ENCODE data around the gene STUM. TPM values are rescaled to one million over a fixed set of nuclear protein-coding genes. Genes with fewer than 3 reads are reported as not detected.

The STUM gene
- total and polyA plus RNA-seq, 2 experiments from 2014 or later = 0.23 to 1.3 TPM

DNA sequence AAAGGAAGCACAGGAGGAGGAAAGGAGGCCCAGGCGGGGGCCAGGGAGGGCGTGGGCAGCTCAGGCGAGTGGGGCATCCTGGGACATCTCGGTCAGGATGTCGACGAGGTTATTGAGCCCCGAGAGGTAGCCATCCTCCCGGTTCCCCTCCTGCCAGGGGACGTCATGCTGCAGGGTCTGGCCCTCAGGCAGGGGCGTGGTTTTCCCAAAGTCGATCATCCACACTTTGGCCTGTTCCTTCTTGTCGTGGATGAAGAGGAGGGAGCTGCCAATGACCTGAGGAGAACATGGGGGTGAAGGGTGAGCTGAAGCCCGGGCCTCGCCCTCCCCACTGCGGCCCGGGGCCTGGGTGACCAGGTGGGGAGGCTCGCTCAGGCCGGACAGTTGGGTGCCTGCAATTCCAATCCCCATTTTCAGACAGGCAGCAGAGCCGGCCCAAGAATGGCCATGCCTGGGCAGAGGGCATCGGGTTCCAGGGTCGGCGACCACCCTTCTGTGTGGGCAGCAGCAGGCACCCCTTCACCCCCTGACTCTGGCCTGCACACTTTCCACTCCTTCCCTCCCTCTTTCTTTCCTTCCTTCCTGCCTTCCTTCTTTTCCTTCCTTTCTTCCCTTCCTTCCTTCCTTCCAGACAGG, 86.2 kb downstream of the STUM start:
- H3K9me3 Mint-ChIP-seq = no peaks in the 10 kb centered on the region
- H3F3A ChIP-seq (replicated peaks; ENCODE audit: low read depth) = 0 out of 2 replicates have a peak, but pooled peaks cover 2% of the 10 kb centered on the region
- TF ChIP-seq ZNF114 (CRISPR knock-in tag; IDR thresholded peaks at IDR 0.05) (no peak), CREB1 (CRISPR knock-in tag; IDR thresholded peaks at IDR 0.05; ENCODE audit: low read depth) (no peak), EZH2phosphoT487 (IDR thresholded peaks at IDR 0.05; ENCODE audit: unreplicated experiment) (no peak), CTCF (conservative IDR thresholded peaks at IDR 0.05; ENCODE audit: low read depth in 2 of 2) (no peak), JUNB (IDR thresholded peaks at IDR 0.05; ENCODE audit: unreplicated experiment) (no peak), POLR2AphosphoS5 (IDR thresholded peaks at IDR 0.05; ENCODE audit: low read depth) (no peak), ZNF331 (CRISPR knock-in tag; IDR thresholded peaks at IDR 0.05; ENCODE audit: low read depth) (no peak), STAT1 (IDR thresholded peaks at IDR 0.05; ENCODE audit: unreplicated experiment) (no peak), NANOG (IDR thresholded peaks at IDR 0.05; ENCODE audit: borderline replicate concordance) (no peak), EZH2 (IDR thresholded peaks at IDR 0.05; ENCODE audit: low read depth, unreplicated experiment) (no peak)
- TF ChIP-seq, protein P1, sequence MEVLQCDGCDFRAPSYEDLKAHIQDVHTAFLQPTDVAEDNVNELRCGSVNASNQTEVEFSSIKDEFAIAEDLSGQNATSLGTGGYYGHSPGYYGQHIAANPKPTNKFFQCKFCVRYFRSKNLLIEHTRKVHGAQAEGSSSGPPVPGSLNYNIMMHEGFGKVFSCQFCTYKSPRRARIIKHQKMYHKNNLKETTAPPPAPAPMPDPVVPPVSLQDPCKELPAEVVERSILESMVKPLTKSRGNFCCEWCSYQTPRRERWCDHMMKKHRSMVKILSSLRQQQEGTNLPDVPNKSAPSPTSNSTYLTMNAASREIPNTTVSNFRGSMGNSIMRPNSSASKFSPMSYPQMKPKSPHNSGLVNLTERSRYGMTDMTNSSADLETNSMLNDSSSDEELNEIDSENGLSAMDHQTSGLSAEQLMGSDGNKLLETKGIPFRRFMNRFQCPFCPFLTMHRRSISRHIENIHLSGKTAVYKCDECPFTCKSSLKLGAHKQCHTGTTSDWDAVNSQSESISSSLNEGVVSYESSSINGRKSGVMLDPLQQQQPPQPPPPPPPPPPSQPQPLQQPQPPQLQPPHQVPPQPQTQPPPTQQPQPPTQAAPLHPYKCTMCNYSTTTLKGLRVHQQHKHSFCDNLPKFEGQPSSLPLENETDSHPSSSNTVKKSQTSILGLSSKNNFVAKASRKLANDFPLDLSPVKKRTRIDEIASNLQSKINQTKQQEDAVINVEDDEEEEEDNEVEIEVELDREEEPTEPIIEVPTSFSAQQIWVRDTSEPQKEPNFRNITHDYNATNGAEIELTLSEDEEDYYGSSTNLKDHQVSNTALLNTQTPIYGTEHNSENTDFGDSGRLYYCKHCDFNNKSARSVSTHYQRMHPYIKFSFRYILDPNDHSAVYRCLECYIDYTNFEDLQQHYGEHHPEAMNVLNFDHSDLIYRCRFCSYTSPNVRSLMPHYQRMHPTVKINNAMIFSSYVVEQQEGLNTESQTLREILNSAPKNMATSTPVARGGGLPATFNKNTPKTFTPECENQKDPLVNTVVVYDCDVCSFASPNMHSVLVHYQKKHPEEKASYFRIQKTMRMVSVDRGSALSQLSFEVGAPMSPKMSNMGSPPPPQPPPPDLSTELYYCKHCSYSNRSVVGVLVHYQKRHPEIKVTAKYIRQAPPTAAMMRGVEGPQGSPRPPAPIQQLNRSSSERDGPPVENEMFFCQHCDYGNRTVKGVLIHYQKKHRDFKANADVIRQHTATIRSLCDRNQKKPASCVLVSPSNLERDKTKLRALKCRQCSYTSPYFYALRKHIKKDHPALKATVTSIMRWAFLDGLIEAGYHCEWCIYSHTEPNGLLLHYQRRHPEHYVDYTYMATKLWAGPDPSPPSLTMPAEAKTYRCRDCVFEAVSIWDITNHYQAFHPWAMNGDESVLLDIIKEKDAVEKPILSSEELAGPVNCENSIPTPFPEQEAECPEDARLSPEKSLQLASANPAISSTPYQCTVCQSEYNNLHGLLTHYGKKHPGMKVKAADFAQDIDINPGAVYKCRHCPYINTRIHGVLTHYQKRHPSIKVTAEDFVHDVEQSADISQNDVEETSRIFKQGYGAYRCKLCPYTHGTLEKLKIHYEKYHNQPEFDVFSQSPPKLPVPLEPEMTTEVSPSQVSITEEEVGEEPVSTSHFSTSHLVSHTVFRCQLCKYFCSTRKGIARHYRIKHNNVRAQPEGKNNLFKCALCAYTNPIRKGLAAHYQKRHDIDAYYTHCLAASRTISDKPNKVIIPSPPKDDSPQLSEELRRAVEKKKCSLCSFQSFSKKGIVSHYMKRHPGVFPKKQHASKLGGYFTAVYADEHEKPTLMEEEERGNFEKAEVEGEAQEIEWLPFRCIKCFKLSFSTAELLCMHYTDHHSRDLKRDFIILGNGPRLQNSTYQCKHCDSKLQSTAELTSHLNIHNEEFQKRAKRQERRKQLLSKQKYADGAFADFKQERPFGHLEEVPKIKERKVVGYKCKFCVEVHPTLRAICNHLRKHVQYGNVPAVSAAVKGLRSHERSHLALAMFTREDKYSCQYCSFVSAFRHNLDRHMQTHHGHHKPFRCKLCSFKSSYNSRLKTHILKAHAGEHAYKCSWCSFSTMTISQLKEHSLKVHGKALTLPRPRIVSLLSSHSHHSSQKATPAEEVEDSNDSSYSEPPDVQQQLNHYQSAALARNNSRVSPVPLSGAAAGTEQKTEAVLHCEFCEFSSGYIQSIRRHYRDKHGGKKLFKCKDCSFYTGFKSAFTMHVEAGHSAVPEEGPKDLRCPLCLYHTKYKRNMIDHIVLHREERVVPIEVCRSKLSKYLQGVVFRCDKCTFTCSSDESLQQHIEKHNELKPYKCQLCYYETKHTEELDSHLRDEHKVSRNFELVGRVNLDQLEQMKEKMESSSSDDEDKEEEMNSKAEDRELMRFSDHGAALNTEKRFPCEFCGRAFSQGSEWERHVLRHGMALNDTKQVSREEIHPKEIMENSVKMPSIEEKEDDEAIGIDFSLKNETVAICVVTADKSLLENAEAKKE (CRISPR knock-in tag; IDR thresholded peaks at IDR 0.05) = no peak
- TF ChIP-seq, protein P2, sequence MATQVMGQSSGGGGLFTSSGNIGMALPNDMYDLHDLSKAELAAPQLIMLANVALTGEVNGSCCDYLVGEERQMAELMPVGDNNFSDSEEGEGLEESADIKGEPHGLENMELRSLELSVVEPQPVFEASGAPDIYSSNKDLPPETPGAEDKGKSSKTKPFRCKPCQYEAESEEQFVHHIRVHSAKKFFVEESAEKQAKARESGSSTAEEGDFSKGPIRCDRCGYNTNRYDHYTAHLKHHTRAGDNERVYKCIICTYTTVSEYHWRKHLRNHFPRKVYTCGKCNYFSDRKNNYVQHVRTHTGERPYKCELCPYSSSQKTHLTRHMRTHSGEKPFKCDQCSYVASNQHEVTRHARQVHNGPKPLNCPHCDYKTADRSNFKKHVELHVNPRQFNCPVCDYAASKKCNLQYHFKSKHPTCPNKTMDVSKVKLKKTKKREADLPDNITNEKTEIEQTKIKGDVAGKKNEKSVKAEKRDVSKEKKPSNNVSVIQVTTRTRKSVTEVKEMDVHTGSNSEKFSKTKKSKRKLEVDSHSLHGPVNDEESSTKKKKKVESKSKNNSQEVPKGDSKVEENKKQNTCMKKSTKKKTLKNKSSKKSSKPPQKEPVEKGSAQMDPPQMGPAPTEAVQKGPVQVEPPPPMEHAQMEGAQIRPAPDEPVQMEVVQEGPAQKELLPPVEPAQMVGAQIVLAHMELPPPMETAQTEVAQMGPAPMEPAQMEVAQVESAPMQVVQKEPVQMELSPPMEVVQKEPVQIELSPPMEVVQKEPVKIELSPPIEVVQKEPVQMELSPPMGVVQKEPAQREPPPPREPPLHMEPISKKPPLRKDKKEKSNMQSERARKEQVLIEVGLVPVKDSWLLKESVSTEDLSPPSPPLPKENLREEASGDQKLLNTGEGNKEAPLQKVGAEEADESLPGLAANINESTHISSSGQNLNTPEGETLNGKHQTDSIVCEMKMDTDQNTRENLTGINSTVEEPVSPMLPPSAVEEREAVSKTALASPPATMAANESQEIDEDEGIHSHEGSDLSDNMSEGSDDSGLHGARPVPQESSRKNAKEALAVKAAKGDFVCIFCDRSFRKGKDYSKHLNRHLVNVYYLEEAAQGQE (IDR thresholded peaks at IDR 0.05; ENCODE audit: unreplicated experiment) = no peak
- TF ChIP-seq, protein P3, sequence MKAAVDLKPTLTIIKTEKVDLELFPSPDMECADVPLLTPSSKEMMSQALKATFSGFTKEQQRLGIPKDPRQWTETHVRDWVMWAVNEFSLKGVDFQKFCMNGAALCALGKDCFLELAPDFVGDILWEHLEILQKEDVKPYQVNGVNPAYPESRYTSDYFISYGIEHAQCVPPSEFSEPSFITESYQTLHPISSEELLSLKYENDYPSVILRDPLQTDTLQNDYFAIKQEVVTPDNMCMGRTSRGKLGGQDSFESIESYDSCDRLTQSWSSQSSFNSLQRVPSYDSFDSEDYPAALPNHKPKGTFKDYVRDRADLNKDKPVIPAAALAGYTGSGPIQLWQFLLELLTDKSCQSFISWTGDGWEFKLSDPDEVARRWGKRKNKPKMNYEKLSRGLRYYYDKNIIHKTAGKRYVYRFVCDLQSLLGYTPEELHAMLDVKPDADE (IDR thresholded peaks at IDR 0.05) = no peak
- ATAC-seq (no peak), DNase-seq (ENCODE audit: low spot score) (no peak)
- H4K20me1 ChIP-seq (replicated peaks; ENCODE audit: insufficient read depth) = no peaks in the 10 kb centered on the region
- H3K79me2 ChIP-seq (replicated peaks; ENCODE audit: insufficient read depth) = no peaks in the 10 kb centered on the region
- no peak overlapping the region for H3K4me3 ChIP-seq
- H3K9me2 ChIP-seq (ENCODE audit: insufficient read depth) = no peaks in the 10 kb centered on the region
- peaks cover 14% of the 10 kb centered on the region for H3K27me3 Mint-ChIP-seq (ENCODE audit: insufficient read depth, low read depth, poor library complexity)
- no peaks in the 10 kb centered on the region for H3K36me3 ChIP-seq (ENCODE audit: insufficient read depth)
- H3K4me1 ChIP-seq (ENCODE audit: insufficient read depth) = peaks cover 4% of the 10 kb centered on the region; the same call in 1 of the 2 replicates
- H3K36me3 Mint-ChIP-seq (ENCODE audit: low read depth) = no peaks in the 10 kb centered on the region
- H3K27ac Mint-ChIP-seq = no peak overlapping the region
- no peak overlapping the region for H3K4me2 ChIP-seq
- H3K27ac ChIP-seq (ENCODE audit: low read depth) = no peak overlapping the region
- no peaks in the 10 kb centered on the region for H3K27me3 ChIP-seq (ENCODE audit: insufficient read depth)
- peaks cover 23% of the 10 kb centered on the region for H3K4me1 Mint-ChIP-seq
- H3K4me3 Mint-ChIP-seq = no peak overlapping the region
- H2AFZ ChIP-seq = no peak overlapping the region
